Lung (tissue), 12 donors: ENCODE results near the gene DOCK2. TPM values are rescaled to one million over a fixed set of nuclear protein-coding genes. Genes with fewer than 3 reads are reported as not detected.

Experiments
- ATAC-seq: fragments of 200-7000 bp; cut with Tn5 transposase; one replicate; pipeline ENCODE4 v1.9.1; 2020; ENCODE audit warnings: moderate number of reproducible peaks; ENCODE audit not compliant: insufficient read depth, low FRiP score
- DNase-seq, 3 donors: peaks; one replicate each; pipeline ENCODE4 v3.0.0-alpha.2; 2013 to 2017
- H3K27ac ChIP-seq, 2 donors: one replicate each; pipeline ENCODE4 v1.5.1; 2013; ENCODE audit warnings: mild to moderate bottlenecking in 2 of 2, moderate library complexity in 2 of 2, control low read depth in 1 of 2, inconsistent platforms in 1 of 2, low read depth in 1 of 2, low read length in 1 of 2
- H3K27me3 ChIP-seq, 3 donors: one replicate each; pipeline ENCODE4 v1.5.1; 2013; ENCODE audit warnings: low read length in 2 of 3; ENCODE audit not compliant: control insufficient read depth in 3 of 3, insufficient read depth in 3 of 3
- H3K36me3 ChIP-seq, 4 donors: one replicate each; pipeline ENCODE4 v1.5.1; 2013; ENCODE audit warnings: low read length in 4 of 4, mild to moderate bottlenecking in 1 of 4, moderate library complexity in 1 of 4; ENCODE audit not compliant: control insufficient read depth in 4 of 4, insufficient read depth in 4 of 4
- H3K4me1 ChIP-seq, 5 donors: one replicate each; pipeline ENCODE4 v1.5.1; 2013; ENCODE audit warnings: low read length in 5 of 5, mild to moderate bottlenecking in 2 of 5, moderate library complexity in 1 of 5; ENCODE audit not compliant: control insufficient read depth in 5 of 5, insufficient read depth in 5 of 5
- H3K4me3 ChIP-seq: one replicate; pipeline ENCODE4 v1.5.1; 2013; ENCODE audit warnings: mild to moderate bottlenecking, control low read depth, moderate library complexity
- H3K9ac ChIP-seq, 2 donors: one replicate each; pipeline ENCODE4 v1.5.1; 2013; ENCODE audit warnings: low read length in 2 of 2, control low read depth in 1 of 2; ENCODE audit not compliant: insufficient read depth in 1 of 2
- H3K9me3 ChIP-seq, 4 donors: one replicate each; pipeline ENCODE4 v1.5.1; 2013; ENCODE audit warnings: low read length in 3 of 4, mild to moderate bottlenecking in 1 of 4, moderate library complexity in 1 of 4; ENCODE audit not compliant: control insufficient read depth in 4 of 4, insufficient read depth in 3 of 4
- WGBS, 2 donors: extraction: QIAGEN DNeasy Blood & Tissue Kit; methylation state at CpG; one replicate each; pipeline ENCODE4 v1.1.7; 2013; 5-methylcytosine and 5-hydroxymethylcytosine counted together
- polyA plus RNA-seq, 2 donors: library from polyadenylated mRNA; stranded (reverse); fragments of 200-250 nt; gene quantifications; one replicate each; pipeline ENCODE4 v1.2.1, GENCODE V29; 2013
- total RNA-seq, 2 donors: library from RNA; depleted of rRNA in 1 of 2; stranded (reverse); fragments of >200 nt in 1 of 2; gene quantifications; one replicate each; pipeline ENCODE4 v1.2.1, GENCODE V29; 2014 to 2021
- TF ChIP-seq, protein P1 (sequence below): IDR thresholded peaks from 2 replicates; pipeline ENCODE4 v1.5.1; 2012; ENCODE audit warnings: mild to moderate bottlenecking; ENCODE audit errors: control extremely low read depth, extremely low read depth
- donor health status: control.
- donor health status: control.
- donor health status: Bipolar disorder and iron deficiency.
- donor health status: healthy.
- donor health status: DM: yes; HTN: yes; CAD: no.

The DOCK2 gene
- total and polyA plus RNA-seq, 4 donors = 9.6 to 66.6 (median 43.4) TPM

DNA sequence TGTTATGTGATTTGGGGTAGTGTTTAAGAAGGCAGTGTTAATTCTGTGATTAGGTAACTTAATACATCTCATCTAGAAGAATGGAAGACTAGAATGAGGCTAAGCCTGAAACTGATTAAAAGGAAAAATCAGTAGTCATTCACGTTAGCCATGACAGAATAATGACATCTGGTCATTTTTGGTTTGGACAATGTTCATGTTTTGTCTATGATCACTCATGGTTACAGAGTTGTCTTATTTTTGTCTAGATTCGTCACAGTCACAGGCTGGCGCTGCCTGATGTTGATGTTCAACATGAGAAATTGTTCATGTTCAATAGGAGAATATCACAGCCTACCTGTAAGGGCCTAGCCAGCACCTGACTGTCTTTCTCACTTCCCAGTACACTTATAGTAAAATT is 9.5 kb upstream of the DOCK2 start:
- 83 to 94% methylated on average over 3 of the region's 3 CpGs for WGBS, 2 donors
- Histone ChIP-seq H3K4me3 (no peak overlapping the region), H3K36me3 (no peaks in the 10 kb centered on the region), H3K27me3 (peaks cover 0 to 2% (median 0%) of the 10 kb centered on the region in 3 donors), H3K4me1 (peaks cover 0 to 2% (median 0%) of the 10 kb centered on the region in 5 donors), H3K9me3 (peaks cover 0 to 2% (median 0%) of the 10 kb centered on the region in 4 donors), H3K27ac (no peak overlapping the region), H3K9ac (no peak overlapping the region)
- ATAC-seq (no peak), DNase-seq (no peak)
- TF ChIP-seq, protein P1, sequence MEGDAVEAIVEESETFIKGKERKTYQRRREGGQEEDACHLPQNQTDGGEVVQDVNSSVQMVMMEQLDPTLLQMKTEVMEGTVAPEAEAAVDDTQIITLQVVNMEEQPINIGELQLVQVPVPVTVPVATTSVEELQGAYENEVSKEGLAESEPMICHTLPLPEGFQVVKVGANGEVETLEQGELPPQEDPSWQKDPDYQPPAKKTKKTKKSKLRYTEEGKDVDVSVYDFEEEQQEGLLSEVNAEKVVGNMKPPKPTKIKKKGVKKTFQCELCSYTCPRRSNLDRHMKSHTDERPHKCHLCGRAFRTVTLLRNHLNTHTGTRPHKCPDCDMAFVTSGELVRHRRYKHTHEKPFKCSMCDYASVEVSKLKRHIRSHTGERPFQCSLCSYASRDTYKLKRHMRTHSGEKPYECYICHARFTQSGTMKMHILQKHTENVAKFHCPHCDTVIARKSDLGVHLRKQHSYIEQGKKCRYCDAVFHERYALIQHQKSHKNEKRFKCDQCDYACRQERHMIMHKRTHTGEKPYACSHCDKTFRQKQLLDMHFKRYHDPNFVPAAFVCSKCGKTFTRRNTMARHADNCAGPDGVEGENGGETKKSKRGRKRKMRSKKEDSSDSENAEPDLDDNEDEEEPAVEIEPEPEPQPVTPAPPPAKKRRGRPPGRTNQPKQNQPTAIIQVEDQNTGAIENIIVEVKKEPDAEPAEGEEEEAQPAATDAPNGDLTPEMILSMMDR = no peak

DNA sequence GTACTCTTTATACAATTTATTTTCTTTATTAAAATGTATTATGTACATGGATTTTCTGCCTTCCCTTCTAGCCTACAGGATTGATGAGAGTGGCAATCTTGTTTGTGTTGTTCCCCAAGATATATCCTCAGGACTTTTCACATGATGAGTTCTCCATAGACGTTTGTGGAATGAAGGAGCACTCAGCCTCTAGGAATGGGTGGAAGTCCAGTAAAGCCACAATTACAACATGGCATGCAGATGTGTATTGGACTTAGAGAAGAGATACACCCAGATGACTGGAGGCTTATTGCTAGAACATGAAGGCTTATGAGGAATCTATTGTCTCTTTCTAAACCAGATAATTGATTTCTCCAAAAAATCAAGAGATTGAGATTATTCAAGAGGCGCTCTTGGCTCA is 8.2 kb upstream of the DOCK2 start:
- Histone ChIP-seq H3K4me3 (no peak overlapping the region), H3K9ac (no peak overlapping the region), H3K4me1 (peaks cover 0 to 2% (median 0%) of the 10 kb centered on the region in 5 donors), H3K27ac (no peak overlapping the region), H3K27me3 (peaks cover 0 to 2% (median 0%) of the 10 kb centered on the region in 3 donors), H3K9me3 (peaks cover 0 to 2% (median 0%) of the 10 kb centered on the region in 4 donors), H3K36me3 (no peaks in the 10 kb centered on the region)
- TF ChIP-seq, protein P1 = no peak
- DNase-seq (no peak), ATAC-seq (no peak)
- WGBS, 2 donors = 83 to 92% methylated on average over 2 of the region's 2 CpGs

DNA sequence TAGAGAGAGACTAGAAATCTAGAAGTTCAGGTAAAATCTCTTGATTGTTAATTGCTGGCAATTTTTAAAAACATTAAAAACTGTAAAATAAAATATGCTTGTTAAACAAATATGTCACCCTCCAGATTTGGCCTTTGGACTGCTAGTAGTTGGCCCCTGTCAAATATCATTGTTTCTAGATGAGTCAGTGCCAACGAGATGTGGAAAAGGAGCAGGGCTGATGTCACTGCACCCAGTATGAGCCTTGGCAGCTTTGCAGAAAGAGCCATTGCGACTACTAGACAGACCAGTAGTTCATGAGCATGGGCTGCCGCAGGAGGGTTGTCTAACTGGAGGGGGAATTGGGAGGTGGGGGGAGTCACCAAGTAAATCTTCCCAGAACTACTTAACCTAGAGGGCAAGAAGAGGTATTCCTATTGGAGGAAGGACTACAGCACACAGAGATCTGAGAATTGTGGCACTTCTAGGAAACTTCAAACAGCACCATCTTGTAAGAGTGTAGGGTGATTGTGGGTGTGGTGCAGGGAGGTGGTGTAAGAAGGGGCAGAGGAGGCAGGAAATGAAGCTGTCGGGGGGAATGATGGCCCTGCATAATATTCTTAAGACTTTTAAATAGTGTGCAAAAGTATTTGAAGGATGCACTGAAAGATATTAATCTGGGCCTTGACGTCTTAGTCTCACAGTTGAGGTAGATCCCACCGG is 7.1 kb upstream of the DOCK2 start:
- DNase-seq = no peak
- TF ChIP-seq, protein P1 = no peak

More for the DNA sequence above, 7.1 kb upstream of the DOCK2 start:
- Histone ChIP-seq H3K27me3 (peaks cover 0 to 2% (median 0%) of the 10 kb centered on the region in 3 donors), H3K27ac (no peak overlapping the region), H3K36me3 (no peaks in the 10 kb centered on the region), H3K9me3 (peaks cover 0 to 2% (median 0%) of the 10 kb centered on the region in 4 donors), H3K9ac (no peak overlapping the region), H3K4me3 (no peak overlapping the region), H3K4me1 (peaks cover 0 to 2% (median 0%) of the 10 kb centered on the region in 5 donors)
- WGBS, 2 donors = 69 to 86% methylated on average over 6 of the region's 6 CpGs
- no peak for ATAC-seq
